Upper lobe of right lung (tissue), 1 donor: ENCODE results near the gene LENEP. TPM values are rescaled to one million over a fixed set of nuclear protein-coding genes. Genes with fewer than 3 reads are reported as not detected.
A peak's percentile ranks its signal among the peaks of the same experiment; 100 is the strongest.

ENCODE experiments used
- ATAC-seq: fragments of 200-7000 bp; cut with Tn5 transposase; one replicate; pipeline ENCODE4 v1.9.1; 2020; ENCODE audit warnings: mild to moderate bottlenecking, moderate library complexity
- DNase-seq: peaks from one replicate; pipeline ENCODE4 v3.0.0-alpha.2; 2020
- H3K27ac ChIP-seq: fragments of 200-600 bp; one replicate; pipeline ENCODE4 v1.8.0; 2022
- H3K27me3 ChIP-seq: fragments of 200-600 bp; one replicate; pipeline ENCODE4 v1.8.0; 2022; ENCODE audit warnings: mild to moderate bottlenecking
- H3K36me3 ChIP-seq: fragments of 200-600 bp; one replicate; pipeline ENCODE4 v1.8.0; 2022
- H3K4me1 ChIP-seq: fragments of 200-600 bp; one replicate; pipeline ENCODE4 v1.8.0; 2022
- H3K4me3 ChIP-seq: fragments of 200-600 bp; one replicate; pipeline ENCODE4 v1.8.0; 2022; ENCODE audit warnings: mild to moderate bottlenecking
- H3K9me3 ChIP-seq: fragments of 200-600 bp; one replicate; pipeline ENCODE4 v1.8.0; 2022
- intact Hi-C: fragments of 100-400 bp; cut with DNase I; formaldehyde crosslinking; loops from one replicate; pipeline ENCODE4 v1.11.0; 2022
- total RNA-seq: library from RNA; stranded (reverse); fragmentation: NEBNext Ultra II Directional; extraction: Animal tissue kit (Norgen Biotek cat#: 25700); gene quantifications from one replicate; pipeline ENCODE4 v1.2.1, GENCODE V29; 2021
- TF ChIP-seq, protein P1 (sequence below): fragments of 200-600 bp; IDR thresholded peaks from one replicate; pipeline ENCODE4 v1.8.0; 2022; ENCODE audit warnings: antibody characterized with exemption
- donor health status: DM: no; HTN: yes; CAD: no; lungs with severe emphysema.

LENEP gene
- total RNA-seq, 1 donor from 2014 or later: not detected

- Histone ChIP-seq H3K27me3 (no peaks in the 10 kb centered on the region), H3K4me3 (no peak overlapping the region), H3K36me3 (no peaks in the 10 kb centered on the region), H3K4me1 (peaks cover 5% of the 10 kb centered on the region), H3K9me3 (no peaks in the 10 kb centered on the region), H3K27ac (no peak overlapping the region)
- DNase-seq (no peak), ATAC-seq (no peak)
- TF ChIP-seq, protein P1, sequence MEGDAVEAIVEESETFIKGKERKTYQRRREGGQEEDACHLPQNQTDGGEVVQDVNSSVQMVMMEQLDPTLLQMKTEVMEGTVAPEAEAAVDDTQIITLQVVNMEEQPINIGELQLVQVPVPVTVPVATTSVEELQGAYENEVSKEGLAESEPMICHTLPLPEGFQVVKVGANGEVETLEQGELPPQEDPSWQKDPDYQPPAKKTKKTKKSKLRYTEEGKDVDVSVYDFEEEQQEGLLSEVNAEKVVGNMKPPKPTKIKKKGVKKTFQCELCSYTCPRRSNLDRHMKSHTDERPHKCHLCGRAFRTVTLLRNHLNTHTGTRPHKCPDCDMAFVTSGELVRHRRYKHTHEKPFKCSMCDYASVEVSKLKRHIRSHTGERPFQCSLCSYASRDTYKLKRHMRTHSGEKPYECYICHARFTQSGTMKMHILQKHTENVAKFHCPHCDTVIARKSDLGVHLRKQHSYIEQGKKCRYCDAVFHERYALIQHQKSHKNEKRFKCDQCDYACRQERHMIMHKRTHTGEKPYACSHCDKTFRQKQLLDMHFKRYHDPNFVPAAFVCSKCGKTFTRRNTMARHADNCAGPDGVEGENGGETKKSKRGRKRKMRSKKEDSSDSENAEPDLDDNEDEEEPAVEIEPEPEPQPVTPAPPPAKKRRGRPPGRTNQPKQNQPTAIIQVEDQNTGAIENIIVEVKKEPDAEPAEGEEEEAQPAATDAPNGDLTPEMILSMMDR: no peak
- intact Hi-C loops: no loop called here
Measured at GRCh38 chr1:155037043-155037442, 43.7 kb downstream of the LENEP start.

- no peaks in the 10 kb centered on the region for H3K9me3 ChIP-seq
- H3K36me3 ChIP-seq: no peaks in the 10 kb centered on the region
- intact Hi-C loops: no loop called here
- H3K27ac ChIP-seq: no peak overlapping the region
- H3K4me3 ChIP-seq: no peak overlapping the region
- TF ChIP-seq, protein P1: no peak
- no peaks in the 10 kb centered on the region for H3K27me3 ChIP-seq
- no peak for ATAC-seq
- H3K4me1 ChIP-seq: peaks cover 5% of the 10 kb centered on the region
- no peak for DNase-seq
Measured at GRCh38 chr1:155037851-155038441, 44.6 kb downstream of the LENEP start.

- ATAC-seq (peak; percentile 81), DNase-seq (no peak)
- H3K27ac ChIP-seq: no peak overlapping the region
- H3K36me3 ChIP-seq: no peaks in the 10 kb centered on the region
- intact Hi-C loops: no loop called here
- peaks cover 5% of the 10 kb centered on the region for H3K4me1 ChIP-seq
- no peaks in the 10 kb centered on the region for H3K9me3 ChIP-seq
- TF ChIP-seq, protein P1: no peak
- H3K27me3 ChIP-seq: no peaks in the 10 kb centered on the region
- no peak overlapping the region for H3K4me3 ChIP-seq
Measured at GRCh38 chr1:155038602-155039307, 45.4 kb downstream of the LENEP start.

DNA sequence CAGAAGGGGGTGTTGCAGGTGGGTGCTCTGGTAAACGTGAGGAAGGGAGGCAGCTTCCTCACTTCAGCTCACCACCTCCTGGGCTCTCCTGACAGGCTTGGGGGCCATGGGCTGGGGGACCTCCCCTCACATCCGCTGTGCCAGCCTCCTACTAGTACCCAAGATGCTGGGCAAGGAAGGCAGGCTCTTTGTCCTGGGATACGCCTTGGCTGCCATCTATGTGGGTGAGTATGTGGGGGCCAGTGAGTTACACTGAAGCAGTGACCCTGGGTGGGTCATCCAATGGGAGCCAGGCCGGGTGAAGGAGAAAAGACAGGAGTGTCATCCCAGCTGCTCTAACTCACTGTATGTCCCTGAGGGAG, 45.9 kb downstream of the LENEP start:
- no peaks in the 10 kb centered on the region for H3K9me3 ChIP-seq
- peaks cover 9% of the 10 kb centered on the region for H3K4me1 ChIP-seq
- no peak for ATAC-seq
- H3K36me3 ChIP-seq: no peaks in the 10 kb centered on the region
- intact Hi-C loops: no loop called here
- no peak overlapping the region for H3K27ac ChIP-seq
- TF ChIP-seq, protein P1: no peak
- H3K27me3 ChIP-seq: no peaks in the 10 kb centered on the region
- DNase-seq: no peak
- no peak overlapping the region for H3K4me3 ChIP-seq

- Histone ChIP-seq H3K27ac (no peak overlapping the region), H3K36me3 (no peaks in the 10 kb centered on the region), H3K9me3 (no peaks in the 10 kb centered on the region), H3K4me3 (no peak overlapping the region), H3K4me1 (peaks cover 15% of the 10 kb centered on the region), H3K27me3 (no peaks in the 10 kb centered on the region)
- TF ChIP-seq, protein P1: no peak
- intact Hi-C loops: no loop called here
- no peak for DNase-seq
- ATAC-seq: no peak
Measured at GRCh38 chr1:155040358-155041093, 47.1 kb downstream of the LENEP start.
